Astrocyte of the cerebellum (primary cell): ENCODE data around the gene MTHFD2L.

Experiments
- DNase-seq: peaks from one replicate; pipeline ENCODE4 v3.0.0-alpha.2; 2011; ENCODE audit warnings: low read depth
- H3K4me3 ChIP-seq: 2 replicates; pipeline ENCODE4 v1.5.1; 2011; ENCODE audit warnings: mild to moderate bottlenecking, low read depth, low read length, moderate library complexity
- in situ Hi-C: cut with HindIII; loops from 2 replicates; pipeline ENCODE4 v1.10.0; 2017; ENCODE audit warnings: low sequenced_read_pairs
- TF ChIP-seq, protein P1 (sequence below): IDR thresholded peaks from 2 replicates; pipeline ENCODE4 v1.5.1; 2012; ENCODE audit warnings: low read length, low read depth, moderate library complexity, mild to moderate bottlenecking; ENCODE audit errors: missing control alignments

MTHFD2L gene

GRCh38 chr4:74156521-74156920 is 1.4 kb upstream of the MTHFD2L start:
- DNase-seq: no peak
- H3K4me3 ChIP-seq: no peak overlapping the region
- TF ChIP-seq, protein P1, sequence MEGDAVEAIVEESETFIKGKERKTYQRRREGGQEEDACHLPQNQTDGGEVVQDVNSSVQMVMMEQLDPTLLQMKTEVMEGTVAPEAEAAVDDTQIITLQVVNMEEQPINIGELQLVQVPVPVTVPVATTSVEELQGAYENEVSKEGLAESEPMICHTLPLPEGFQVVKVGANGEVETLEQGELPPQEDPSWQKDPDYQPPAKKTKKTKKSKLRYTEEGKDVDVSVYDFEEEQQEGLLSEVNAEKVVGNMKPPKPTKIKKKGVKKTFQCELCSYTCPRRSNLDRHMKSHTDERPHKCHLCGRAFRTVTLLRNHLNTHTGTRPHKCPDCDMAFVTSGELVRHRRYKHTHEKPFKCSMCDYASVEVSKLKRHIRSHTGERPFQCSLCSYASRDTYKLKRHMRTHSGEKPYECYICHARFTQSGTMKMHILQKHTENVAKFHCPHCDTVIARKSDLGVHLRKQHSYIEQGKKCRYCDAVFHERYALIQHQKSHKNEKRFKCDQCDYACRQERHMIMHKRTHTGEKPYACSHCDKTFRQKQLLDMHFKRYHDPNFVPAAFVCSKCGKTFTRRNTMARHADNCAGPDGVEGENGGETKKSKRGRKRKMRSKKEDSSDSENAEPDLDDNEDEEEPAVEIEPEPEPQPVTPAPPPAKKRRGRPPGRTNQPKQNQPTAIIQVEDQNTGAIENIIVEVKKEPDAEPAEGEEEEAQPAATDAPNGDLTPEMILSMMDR: no peak
- in situ Hi-C loops: no loop called here

DNA sequence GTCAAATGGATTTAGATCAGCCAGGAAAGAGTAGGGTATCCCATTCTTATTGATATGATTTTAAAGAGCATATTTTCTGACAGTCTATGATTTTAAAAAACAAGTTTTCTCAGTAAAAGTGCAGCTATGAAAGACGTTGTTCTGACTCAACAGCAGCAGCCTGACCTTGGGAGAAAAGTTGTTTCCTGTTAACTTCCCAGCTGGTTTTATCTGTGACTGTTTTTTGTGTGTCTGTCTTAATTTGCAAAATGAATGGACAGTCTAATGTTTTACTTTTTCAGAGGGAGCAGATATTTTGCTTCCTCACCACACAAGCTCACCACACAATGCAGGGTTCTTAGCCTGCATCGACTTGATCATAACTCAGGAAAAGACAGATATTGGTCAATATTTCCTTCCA is 764 bp upstream of the MTHFD2L start:
- TF ChIP-seq, protein P1: no peak
- in situ Hi-C loops: no loop called here
- DNase-seq: no peak
- peak overlapping the region; percentile 61 for H3K4me3 ChIP-seq

DNA sequence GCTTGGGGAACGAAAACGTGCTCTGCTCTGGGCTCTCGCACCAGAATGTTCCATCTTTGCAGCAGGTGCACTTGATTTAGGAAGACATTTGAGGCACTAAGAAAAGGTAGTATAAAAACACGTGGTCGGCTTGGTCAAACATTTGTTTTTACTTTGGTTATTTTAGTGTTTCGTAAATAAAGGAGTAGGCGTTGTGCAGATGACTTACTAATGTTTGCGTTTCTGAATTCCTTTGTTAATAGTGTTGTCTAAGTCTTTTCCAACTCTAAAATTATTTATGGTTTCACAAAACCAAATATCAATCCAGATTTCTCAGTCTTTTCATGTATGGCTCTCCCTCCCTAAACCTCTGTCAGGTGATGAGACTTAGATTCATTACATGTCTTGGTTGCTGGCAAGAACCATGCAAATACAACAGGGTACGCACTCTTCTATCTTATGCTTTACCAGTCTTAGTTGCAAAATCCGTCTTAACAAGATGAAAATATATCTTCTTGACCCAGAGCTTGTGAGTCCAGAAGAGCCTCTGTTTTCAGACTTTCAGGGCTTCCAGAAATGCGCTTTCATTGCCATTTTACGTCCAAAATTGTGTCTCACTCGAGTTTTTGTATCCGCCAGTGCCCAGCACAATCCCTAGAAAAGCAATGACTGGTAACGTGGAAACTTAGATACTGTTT is 686 bp downstream of the MTHFD2L start:
- in situ Hi-C loops: no loop called here
- TF ChIP-seq, protein P1: no peak
- DNase-seq: no peak
- H3K4me3 ChIP-seq: peak overlapping the region; percentile 61

- in situ Hi-C loops: no loop called here
- TF ChIP-seq, protein P1: no peak
- H3K4me3 ChIP-seq: peak overlapping the region; percentile 61
- DNase-seq: no peak
These were observed 1.3 kb downstream of the MTHFD2L start for GRCh38 chr4:74159143-74159709.

DNA sequence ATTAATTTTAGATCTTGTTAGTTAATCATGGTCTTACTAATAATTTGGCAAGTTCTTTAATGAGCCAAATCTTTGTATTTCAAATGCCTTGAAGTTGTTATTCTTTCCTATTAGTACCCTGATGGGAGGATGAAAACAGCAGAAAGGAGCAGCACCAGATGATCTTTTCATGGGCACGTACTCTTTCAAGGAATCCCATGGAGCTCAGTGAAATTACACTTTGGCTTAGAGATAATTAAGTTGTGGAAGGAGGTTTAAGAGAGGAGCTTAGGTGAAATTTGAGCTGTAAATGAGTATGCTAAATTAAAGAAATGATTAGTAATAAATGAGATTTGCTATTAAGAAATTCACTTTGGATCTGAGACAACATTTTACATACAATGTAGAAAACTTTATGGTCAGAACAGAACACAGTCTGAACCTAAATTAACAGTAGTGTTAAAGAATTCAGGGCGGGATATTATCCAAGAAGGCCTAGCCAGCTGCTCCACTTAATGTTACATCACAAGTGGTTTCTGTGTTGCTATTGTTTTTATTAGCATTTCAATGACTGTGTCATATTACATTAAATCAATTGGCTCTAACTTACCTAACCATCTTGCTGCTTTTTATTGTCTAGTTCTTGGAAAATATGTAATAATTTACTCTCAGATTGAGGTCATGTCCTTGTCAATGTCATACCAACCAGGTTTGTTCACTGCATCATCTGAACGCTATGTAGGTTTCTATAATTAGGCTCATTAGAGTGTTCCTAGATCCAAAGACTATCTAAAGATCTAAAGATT is 3.9 kb downstream of the MTHFD2L start:
- H3K4me3 ChIP-seq: no peak overlapping the region
- in situ Hi-C loops: no loop called here
- DNase-seq: no peak
- TF ChIP-seq, protein P1: no peak

GRCh38 chr4:74166135-74166534 is 8.2 kb downstream of the MTHFD2L start:
- no peak for DNase-seq
- TF ChIP-seq, protein P1: no peak
- in situ Hi-C loops: no loop called here
- H3K4me3 ChIP-seq: no peak overlapping the region
